Dermis microvascular lymphatic vessel endothelial cell (primary cell): ENCODE data around the gene NOS1AP. TPM values are rescaled to one million over a fixed set of nuclear protein-coding genes. Genes with fewer than 3 reads are reported as not detected.

Experiments
- DNase-seq, 2 donors: peaks; one replicate each; pipeline versions ENCODE4 v3.0.0 to v3.0.0-alpha.2; 2010; ENCODE audit warnings: low read depth in 2 of 2
- total RNA-seq: library from RNA; depleted of rRNA; stranded (reverse); fragments of >200 nt; gene quantifications from 2 replicates; pipeline ENCODE4 v1.2.1, GENCODE V29; 2014

NOS1AP gene
- total RNA-seq, 1 donor from 2014 or later, result 0.13 TPM

- no peak for DNase-seq
Measured at GRCh38 chr1:162361349-162361748, 291.9 kb downstream of the NOS1AP start.

GRCh38 chr1:162363823-162364222 is 294.3 kb downstream of the NOS1AP start:
- no peak for DNase-seq

GRCh38 chr1:162364498-162364897 is 295.0 kb downstream of the NOS1AP start:
- DNase-seq, result no peak

- DNase-seq, result no peak
Measured at GRCh38 chr1:162365284-162366020, 296.0 kb downstream of the NOS1AP start.

- DNase-seq, result no peak
Measured at GRCh38 chr1:162366149-162366548, 296.7 kb downstream of the NOS1AP start.

- no peak for DNase-seq
Measured at GRCh38 chr1:162366671-162367070, 297.2 kb downstream of the NOS1AP start.

GRCh38 chr1:162367073-162367472 is 297.6 kb downstream of the NOS1AP start:
- DNase-seq, result no peak

- DNase-seq, result no peak
Measured at GRCh38 chr1:162367772-162368171, 298.3 kb downstream of the NOS1AP start.

GRCh38 chr1:162368451-162368850 is 299.0 kb downstream of the NOS1AP start:
- DNase-seq, result no peak

GRCh38 chr1:162369571-162369970 is 300.1 kb downstream of the NOS1AP start:
- DNase-seq, result no peak

- no peak for DNase-seq
Measured at GRCh38 chr1:162370161-162370560, 300.7 kb downstream of the NOS1AP start.

- DNase-seq, result no peak
Measured at GRCh38 chr1:162370721-162371120, 301.2 kb downstream of the NOS1AP start.

GRCh38 chr1:162371611-162372010 is 302.1 kb downstream of the NOS1AP start:
- no peak for DNase-seq

GRCh38 chr1:162372159-162373071 is 302.9 kb downstream of the NOS1AP start:
- DNase-seq, result no peak

- no peak for DNase-seq
Measured at GRCh38 chr1:162373072-162373427, 303.6 kb downstream of the NOS1AP start.

GRCh38 chr1:162373541-162374260 is 304.2 kb downstream of the NOS1AP start:
- peak in 1 of 2 donors; percentile 34 for DNase-seq

GRCh38 chr1:162374406-162374805 is 304.9 kb downstream of the NOS1AP start:
- DNase-seq, result no peak

GRCh38 chr1:162375463-162375862 is 306.0 kb downstream of the NOS1AP start:
- no peak for DNase-seq

GRCh38 chr1:162376691-162377090 is 307.2 kb downstream of the NOS1AP start, which contains the start of gene SPATA46:
SPATA46 (minus strand) TSS chr1:162376854; CDS start chr1:162376790, 64 bp downstream.
- no peak for DNase-seq

GRCh38 chr1:162380061-162380846 is 310.8 kb downstream of the NOS1AP start:
- DNase-seq, result no peak

- no peak for DNase-seq
Measured at GRCh38 chr1:162381383-162381782, 311.9 kb downstream of the NOS1AP start, which contains the start of gene C1orf226. C1orf226 (plus strand) TSS chr1:162381728; CDS start chr1:162381902, 174 bp downstream.
